Gastrocnemius medialis (tissue), 4 donors: ENCODE data around the gene TAS1R1. TPM values are rescaled to one million over a fixed set of nuclear protein-coding genes. Genes with fewer than 3 reads are reported as not detected.

Experiments
- ATAC-seq, 2 donors: fragments of 150-250 bp; one replicate each; pipeline ENCODE4 v1.9.1; 2016
- DNase-seq, 2 donors: peaks; one replicate each; pipeline ENCODE4 v3.0.0-alpha.2; 2019
- H3K27ac ChIP-seq, 4 donors: fragments of 200-600 bp; sonication (generic); 1 replicate in 1 of 4; 2 replicates in 3 of 4; pipeline ENCODE4 v1.5.1; 2016 to 2018; ENCODE audit warnings: mild to moderate bottlenecking in 2 of 4, moderate library complexity in 1 of 4
- H3K27me3 ChIP-seq, 3 donors: fragments of 200-600 bp; sonication (generic) in 2 of 3; 1 replicate in 1 of 3; 2 replicates in 2 of 3; pipeline versions ENCODE4 v1.5.1 to v1.6.0; 2016 to 2019; ENCODE audit warnings: mild to moderate bottlenecking in 1 of 3, moderate library complexity in 1 of 3
- H3K36me3 ChIP-seq, 2 donors: fragments of 200-600 bp; sonication (generic) in 1 of 2; one replicate each; pipeline ENCODE4 v1.5.1; 2017 to 2018
- H3K4me1 ChIP-seq, 2 donors: fragments of 200-600 bp; sonication (generic) in 1 of 2; one replicate each; pipeline ENCODE4 v1.5.1; 2016 to 2017; ENCODE audit warnings: mild to moderate bottlenecking in 2 of 2
- H3K4me3 ChIP-seq, 4 donors: fragments of 200-600 bp; sonication (generic) in 3 of 4; 1 replicate in 1 of 4; 2 replicates in 3 of 4; pipeline ENCODE4 v1.5.1; 2016 to 2019; ENCODE audit warnings: mild to moderate bottlenecking in 2 of 4
- H3K9me3 ChIP-seq, 3 donors: fragments of 200-600 bp; sonication (generic) in 2 of 3; 1 replicate in 1 of 3; 2 replicates in 2 of 3; pipeline ENCODE4 v1.5.1; 2016 to 2019
- CTCF ChIP-seq, 5 experiments: fragments of 450-650 bp in 3 of 5; fragments of 200-600 bp in 2 of 5; sonication (generic) in 2 of 5; IDR thresholded peaks in 4 of 5; conservative IDR thresholded peaks in 1 of 5; 1 replicate in 4 of 5; 2 replicates in 1 of 5; pipeline ENCODE4 v1.5.1; 2016 to 2019; ENCODE audit warnings: antibody characterized with exemption in 5 of 5, mild to moderate bottlenecking in 3 of 5, moderate library complexity in 3 of 5
- POLR2A ChIP-seq, 2 donors: fragments of 450-650 bp; IDR thresholded peaks; one replicate each; pipeline ENCODE4 v1.6.1; 2017; ENCODE audit warnings: antibody characterized with exemption in 2 of 2, mild to moderate bottlenecking in 2 of 2, moderate library complexity in 2 of 2
- in situ Hi-C, 4 donors: fragments of 200-750 bp; cut with MboI; loops; one replicate each; pipeline versions ENCODE4 v1.15.0 to v1.8.0; 2017; ENCODE audit warnings: low sequenced_read_pairs in 4 of 4
- intact Hi-C: fragments of 100-400 bp; cut with DNase I; formaldehyde crosslinking; loops from one replicate; pipeline ENCODE4 v1.15.1; 2023; ENCODE audit warnings: low total_unique reads
- total RNA-seq, 4 donors: library from RNA; depleted of rRNA; stranded (reverse); fragments of >200 nt; gene quantifications; one replicate each; pipeline versions ENCODE4 v1.1.0 to v1.2.3, GENCODE V29; 2016

Gene TAS1R1
- total RNA-seq, 4 donors from 2014 or later, result not detected

- intact Hi-C loops, result no loop called here
- H3K4me1 ChIP-seq, result peaks cover 6 to 10% of the 10 kb centered on the region in 2 donors
- no peak for DNase-seq
- no peak for TF ChIP-seq CTCF (IDR thresholded peaks at IDR 0.05 in 4 of 5, conservative IDR thresholded peaks at IDR 0.05 in 1 of 5)
- TF ChIP-seq POLR2A (IDR thresholded peaks at IDR 0.05), result no peak
- in situ Hi-C loops, result no loop called here
- no peaks in the 10 kb centered on the region for H3K9me3 ChIP-seq
- H3K36me3 ChIP-seq, result no peaks in the 10 kb centered on the region
- H3K4me3 ChIP-seq, result no peak overlapping the region
- ATAC-seq, result no peak
- no peak overlapping the region for H3K27ac ChIP-seq
- H3K27me3 ChIP-seq, result no peaks in the 10 kb centered on the region
These were observed 37.7 kb upstream of the TAS1R1 start for GRCh38 chr1:6517435-6517851.

GRCh38 chr1:6519491-6519934 lies 35.6 kb upstream of the TAS1R1 start:
- no peak overlapping the region for H3K4me3 ChIP-seq
- no peak overlapping the region for H3K27ac ChIP-seq
- ATAC-seq, result peak; percentile 15 to 26
- DNase-seq, result no peak
- H3K9me3 ChIP-seq, result no peaks in the 10 kb centered on the region
- H3K36me3 ChIP-seq, result peaks cover 0 to 3% of the 10 kb centered on the region in 2 donors
- H3K27me3 ChIP-seq, result no peaks in the 10 kb centered on the region
- in situ Hi-C loops (no loop called here), intact Hi-C loops (no loop called here)
- no peak for TF ChIP-seq CTCF (IDR thresholded peaks at IDR 0.05 in 4 of 5, conservative IDR thresholded peaks at IDR 0.05 in 1 of 5)
- TF ChIP-seq POLR2A (IDR thresholded peaks at IDR 0.05), result no peak
- H3K4me1 ChIP-seq, result peaks cover 0 to 10% of the 10 kb centered on the region in 2 donors

GRCh38 chr1:6519935-6520671 lies 35.0 kb upstream of the TAS1R1 start:
- H3K36me3 ChIP-seq, result peaks cover 0 to 6% of the 10 kb centered on the region in 2 donors
- DNase-seq (no peak), ATAC-seq (peak in 1 of 2 donors; percentile 20)
- no peaks in the 10 kb centered on the region for H3K9me3 ChIP-seq
- H3K27ac ChIP-seq, result no peak overlapping the region
- intact Hi-C loops (loop anchor here (2.0 kb wide), 1 partner anchor 31 kb away; no protein-coding TSS in a partner anchor), in situ Hi-C loops (no loop called here)
- no peak overlapping the region for H3K4me3 ChIP-seq
- TF ChIP-seq POLR2A (IDR thresholded peaks at IDR 0.05), result no peak
- TF ChIP-seq CTCF (IDR thresholded peaks at IDR 0.05 in 4 of 5, conservative IDR thresholded peaks at IDR 0.05 in 1 of 5), result no peak
- peaks cover 0 to 10% of the 10 kb centered on the region in 2 donors for H3K4me1 ChIP-seq
- H3K27me3 ChIP-seq, result no peaks in the 10 kb centered on the region

- Histone ChIP-seq H3K36me3 (peaks cover 0 to 21% of the 10 kb centered on the region in 2 donors), H3K9me3 (no peaks in the 10 kb centered on the region), H3K4me1 (peaks cover 0 to 10% of the 10 kb centered on the region in 2 donors), H3K27me3 (no peaks in the 10 kb centered on the region), H3K27ac (no peak overlapping the region), H3K4me3 (no peak overlapping the region)
- no peak for ATAC-seq
- in situ Hi-C loops (no loop called here), intact Hi-C loops (loop anchor here (2.0 kb wide), 1 partner anchor 33 kb away; no protein-coding TSS in a partner anchor)
- no peak for DNase-seq
- TF ChIP-seq POLR2A (IDR thresholded peaks at IDR 0.05), result no peak
- TF ChIP-seq CTCF (IDR thresholded peaks at IDR 0.05 in 4 of 5, conservative IDR thresholded peaks at IDR 0.05 in 1 of 5), result no peak
These were observed 33.6 kb upstream of the TAS1R1 start for GRCh38 chr1:6521536-6521935.
